SK-N-SH (cell line): ENCODE measurements around the gene FSIP1.

Experiments used
- CTCF ChIP-seq: fragments of 200-600 bp; sonication (generic); IDR thresholded peaks from 2 replicates; pipeline ENCODE4 v1.6.1; 2017; ENCODE audit warnings: antibody characterized with exemption, mild to moderate bottlenecking, moderate library complexity
- FOSL2 ChIP-seq: IDR thresholded peaks from 2 replicates; pipeline ENCODE4 v1.4.0; 2012; ENCODE audit warnings: low read depth, mild to moderate bottlenecking, moderate library complexity, borderline replicate concordance
- MEF2A ChIP-seq: IDR thresholded peaks from 2 replicates; pipeline ENCODE4 v1.4.0; 2012; ENCODE audit warnings: low read depth, borderline replicate concordance

GRCh38 chr15:39582286-39582976 lies 200.2 kb downstream of the FSIP1 start:
- TF ChIP-seq CTCF (no peak), MEF2A (no peak), FOSL2 (no peak)
